ENCODE data around the gene NLRX1. TPM values are rescaled to one million over a fixed set of nuclear protein-coding genes. Genes with fewer than 3 reads are reported as not detected.

Gene NLRX1, protein sequence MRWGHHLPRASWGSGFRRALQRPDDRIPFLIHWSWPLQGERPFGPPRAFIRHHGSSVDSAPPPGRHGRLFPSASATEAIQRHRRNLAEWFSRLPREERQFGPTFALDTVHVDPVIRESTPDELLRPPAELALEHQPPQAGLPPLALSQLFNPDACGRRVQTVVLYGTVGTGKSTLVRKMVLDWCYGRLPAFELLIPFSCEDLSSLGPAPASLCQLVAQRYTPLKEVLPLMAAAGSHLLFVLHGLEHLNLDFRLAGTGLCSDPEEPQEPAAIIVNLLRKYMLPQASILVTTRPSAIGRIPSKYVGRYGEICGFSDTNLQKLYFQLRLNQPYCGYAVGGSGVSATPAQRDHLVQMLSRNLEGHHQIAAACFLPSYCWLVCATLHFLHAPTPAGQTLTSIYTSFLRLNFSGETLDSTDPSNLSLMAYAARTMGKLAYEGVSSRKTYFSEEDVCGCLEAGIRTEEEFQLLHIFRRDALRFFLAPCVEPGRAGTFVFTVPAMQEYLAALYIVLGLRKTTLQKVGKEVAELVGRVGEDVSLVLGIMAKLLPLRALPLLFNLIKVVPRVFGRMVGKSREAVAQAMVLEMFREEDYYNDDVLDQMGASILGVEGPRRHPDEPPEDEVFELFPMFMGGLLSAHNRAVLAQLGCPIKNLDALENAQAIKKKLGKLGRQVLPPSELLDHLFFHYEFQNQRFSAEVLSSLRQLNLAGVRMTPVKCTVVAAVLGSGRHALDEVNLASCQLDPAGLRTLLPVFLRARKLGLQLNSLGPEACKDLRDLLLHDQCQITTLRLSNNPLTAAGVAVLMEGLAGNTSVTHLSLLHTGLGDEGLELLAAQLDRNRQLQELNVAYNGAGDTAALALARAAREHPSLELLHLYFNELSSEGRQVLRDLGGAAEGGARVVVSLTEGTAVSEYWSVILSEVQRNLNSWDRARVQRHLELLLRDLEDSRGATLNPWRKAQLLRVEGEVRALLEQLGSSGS
- total RNA-seq, result 17.7 and 20.2 TPM in 2 replicates

DNA sequence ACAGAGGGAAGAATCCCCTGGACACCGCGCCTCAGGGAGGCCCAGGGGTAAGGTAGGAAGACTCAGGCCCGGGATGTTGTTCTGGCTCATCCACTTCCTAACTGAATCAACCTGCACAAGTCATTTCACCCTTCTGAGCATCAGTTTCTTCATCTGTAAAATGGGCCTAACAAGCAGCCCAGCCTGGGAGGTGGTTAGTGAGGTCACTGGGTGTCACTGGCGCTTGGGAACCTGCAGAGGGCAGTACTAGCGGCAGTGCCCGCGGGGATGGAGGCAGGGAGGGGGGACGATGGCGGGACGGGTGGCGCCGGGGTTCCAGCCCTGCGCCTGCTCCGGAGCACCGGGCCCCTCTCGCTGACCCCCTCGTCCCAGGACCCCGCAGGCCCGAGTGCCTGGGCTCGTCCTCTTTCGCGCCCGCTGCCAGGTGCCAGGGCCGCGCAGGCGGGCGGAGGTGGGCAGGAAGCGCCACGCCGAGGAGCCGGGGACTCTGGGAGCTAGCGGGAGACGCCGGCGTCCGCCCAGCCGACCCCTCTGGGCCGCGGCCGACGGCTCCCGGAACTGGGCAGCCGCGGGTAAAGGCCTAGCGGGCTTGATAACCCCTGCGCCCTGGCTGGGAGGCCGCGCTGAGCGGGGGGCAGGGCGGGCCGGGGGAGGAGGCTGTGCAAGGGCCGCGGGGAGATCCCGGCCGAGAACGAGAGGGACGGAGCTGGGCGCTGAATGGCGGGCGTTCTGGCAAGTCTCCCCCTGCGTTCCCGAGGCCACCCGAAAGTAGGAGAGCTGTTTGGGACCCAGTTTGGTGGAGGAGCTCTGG, at the start of gene NLRX1:
Gene NLRX1 (plus strand): TSS at position 255 of the 811 bp plus-strand sequence. CDS start 2,679 bp downstream, outside the sequence.

DNA sequence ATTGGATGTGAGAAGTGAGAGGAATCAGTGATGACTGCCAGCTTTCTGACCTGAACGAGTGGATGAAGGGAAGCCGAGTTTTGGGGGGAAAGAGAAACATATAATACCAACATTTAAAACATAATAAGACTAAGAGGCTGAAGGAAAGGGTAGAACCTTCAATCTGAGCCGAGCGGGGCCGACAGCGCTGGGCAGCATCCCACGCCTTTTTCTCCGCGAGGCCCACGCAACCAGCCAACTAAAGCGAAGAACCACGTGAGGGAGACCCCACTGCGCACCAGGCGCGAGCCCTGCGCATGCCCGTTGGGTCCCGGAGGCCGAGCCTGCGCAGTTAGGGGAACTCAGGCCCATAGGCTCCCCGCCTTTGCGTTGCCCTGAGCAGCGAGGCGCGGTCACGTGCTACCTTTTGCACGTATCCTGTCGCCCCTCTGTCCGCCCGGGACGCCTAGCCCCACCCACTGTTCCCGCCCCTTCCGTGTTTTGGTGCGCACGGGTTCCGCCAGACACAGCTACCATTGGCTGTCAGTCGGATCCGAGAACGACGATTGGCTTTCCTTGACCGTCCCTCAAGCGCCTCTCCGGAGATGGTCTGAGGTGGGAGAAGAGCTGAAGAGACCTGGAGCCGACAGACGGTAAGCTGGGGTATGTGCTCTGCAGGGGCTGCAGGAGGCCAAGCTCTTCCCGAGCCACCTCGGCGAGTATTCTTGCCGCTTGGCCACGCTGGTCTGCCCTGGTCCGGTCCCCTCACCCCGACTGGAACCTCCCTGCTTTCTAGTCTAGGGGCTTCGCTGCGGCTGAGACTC, 47.3 kb upstream of the NLRX1 start, which contains the start of gene HINFP:
Gene HINFP (plus strand): TSS at position 573 of the 803 bp plus-strand sequence. CDS start 5,365 bp downstream, outside the sequence.

DNA sequence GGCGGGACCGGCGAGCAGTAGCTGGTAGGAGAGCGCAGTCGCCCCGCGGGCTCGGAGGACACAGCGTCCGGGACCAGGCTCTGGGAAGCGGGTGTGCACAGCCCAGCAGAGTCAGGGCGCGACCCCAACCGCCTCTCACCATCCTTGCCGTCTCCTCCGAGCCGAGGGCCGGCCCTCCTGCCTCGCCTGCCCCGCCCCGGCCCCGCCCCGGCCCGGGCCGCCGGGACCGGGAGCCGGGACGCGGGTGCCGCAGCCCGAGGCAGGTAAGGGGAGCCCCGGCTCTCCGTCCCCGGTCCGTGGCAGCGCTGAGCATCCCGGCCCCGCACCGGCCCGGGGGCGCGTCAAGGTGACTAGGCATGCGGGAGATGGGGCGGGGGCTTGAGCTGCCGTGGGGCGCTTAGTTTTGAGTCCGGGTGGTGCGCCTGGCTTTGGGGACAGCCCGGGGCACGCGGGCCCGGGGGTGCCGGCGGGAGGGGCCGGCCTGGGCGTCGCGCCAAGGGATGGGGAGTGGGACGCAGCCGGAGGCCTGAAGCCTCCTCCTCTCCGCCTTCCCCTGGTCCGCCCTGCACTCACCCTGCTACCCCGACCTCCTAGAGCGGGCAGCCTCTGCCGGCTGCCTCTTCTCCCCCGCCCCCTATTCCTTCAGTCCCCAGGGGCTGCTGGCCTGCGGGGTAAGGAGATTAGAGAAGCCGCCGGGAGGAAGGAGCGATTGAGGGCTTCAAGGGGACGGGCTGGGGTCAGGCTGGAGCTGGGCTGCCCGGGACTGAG, 19.3 kb upstream of the NLRX1 start, which contains the start of gene ABCG4:
Gene ABCG4 (plus strand): TSS at position 35 of the 768 bp plus-strand sequence. CDS start 914 bp downstream, outside the sequence.

DNA sequence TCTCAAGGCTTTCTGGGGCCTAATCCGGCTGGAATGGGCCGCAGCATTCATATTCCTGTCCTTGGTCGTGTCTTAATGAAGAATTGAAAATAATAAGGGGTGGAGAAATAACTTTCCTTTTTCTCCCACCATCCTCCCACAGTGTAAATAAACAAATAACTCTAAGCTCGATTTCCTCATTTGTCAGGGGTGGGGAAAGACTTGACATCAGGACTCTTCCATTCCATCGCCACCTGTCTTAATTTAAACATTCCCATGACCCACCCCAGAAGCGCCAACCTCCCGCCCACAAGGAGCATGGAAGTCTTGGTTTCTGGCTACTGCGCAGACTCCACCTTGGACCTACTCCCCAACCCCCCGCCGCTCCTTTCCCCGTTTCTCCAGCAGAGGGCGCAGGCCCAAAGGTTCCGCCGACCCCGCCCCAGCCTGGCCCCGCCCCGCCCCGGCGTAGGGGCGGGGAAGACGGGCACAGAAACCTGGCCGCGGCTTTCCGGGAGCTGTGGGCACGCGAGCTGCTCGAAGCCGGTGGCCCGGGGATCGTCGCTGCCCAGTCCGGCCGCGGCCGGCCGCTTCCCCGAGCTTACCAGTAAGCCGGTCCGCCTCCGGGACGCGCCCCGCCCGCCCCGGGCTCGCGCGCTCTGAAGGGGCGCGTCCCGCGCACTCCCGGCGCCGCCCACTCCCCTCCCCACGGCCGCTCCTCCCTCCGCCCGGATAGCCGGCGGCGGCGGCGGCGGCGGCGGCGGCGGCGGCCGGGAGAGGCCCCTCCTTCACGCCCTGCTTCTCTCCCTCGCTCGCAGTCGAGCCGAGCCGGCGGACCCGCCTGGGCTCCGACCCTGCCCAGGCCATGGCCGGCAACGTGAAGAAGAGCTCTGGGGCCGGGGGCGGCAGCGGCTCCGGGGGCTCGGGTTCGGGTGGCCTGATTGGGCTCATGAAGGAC, 37.3 kb downstream of the NLRX1 start, which contains the start of gene CBL:
Gene CBL (plus strand): TSS at position 766 of the 937 bp plus-strand sequence. CDS start 79 bp downstream, at position 845.

Other genes with a start within 250 kb of the NLRX1 start
- 41.5 and 57.4 TPM in 2 replicates for gene BCL9L, start 242.8 kb upstream of the NLRX1 start, total RNA-seq
- not detected in 2 replicates for gene UPK2, start 212.4 kb upstream of the NLRX1 start, total RNA-seq
- gene FOXR1, start 197.0 kb upstream of the NLRX1 start, total RNA-seq, result not detected in 2 replicates
- 5.7 and 16.8 TPM in 2 replicates for gene CENATAC, start 170.6 kb upstream of the NLRX1 start, total RNA-seq
- 2,131 and 3,333 TPM in 2 replicates for gene RPS25, start 150.4 kb upstream of the NLRX1 start, total RNA-seq
- 76.9 and 85.3 TPM in 2 replicates for gene TRAPPC4, start 150.0 kb upstream of the NLRX1 start, total RNA-seq
- gene SLC37A4, start 137.8 kb upstream of the NLRX1 start, total RNA-seq, result 12.2 and 12.8 TPM in 2 replicates
- 79.2 and 89.9 TPM in 2 replicates for gene HYOU1, start 111.5 kb upstream of the NLRX1 start, total RNA-seq
- 25.2 and 25.4 TPM in 2 replicates for gene VPS11, start 100.9 kb upstream of the NLRX1 start, total RNA-seq
- 9.6 and 13.2 TPM in 2 replicates for gene HMBS, start 83.8 kb upstream of the NLRX1 start, total RNA-seq
- 20.3 and 30.8 TPM in 2 replicates for gene DPAGT1, start 66.9 kb upstream of the NLRX1 start, total RNA-seq
- gene C2CD2L, start 61.4 kb upstream of the NLRX1 start, total RNA-seq, result 3.9 and 4.6 TPM in 2 replicates
- gene HINFP, start 47.1 kb upstream of the NLRX1 start, total RNA-seq, result 8.8 and 9.4 TPM in 2 replicates
- gene ABCG4, start 19.7 kb upstream of the NLRX1 start, total RNA-seq, result 0.10 and 0.31 TPM in 2 replicates
- not detected in 2 replicates for gene NHERF4, start 16.8 kb downstream of the NLRX1 start, total RNA-seq
- gene CBL, start 37.6 kb downstream of the NLRX1 start, total RNA-seq, result 6.3 and 7.1 TPM in 2 replicates
- 153 and 177 TPM in 2 replicates for gene MCAM, start 148.4 kb downstream of the NLRX1 start, total RNA-seq
- gene RNF26, start 165.8 kb downstream of the NLRX1 start, total RNA-seq, result 16.1 and 16.2 TPM in 2 replicates
- 28.5 and 36.9 TPM in 2 replicates for gene C1QTNF5, start 172.2 kb downstream of the NLRX1 start, total RNA-seq
- gene MFRP, start 178.0 kb downstream of the NLRX1 start, total RNA-seq, result 0.12 TPM in 1 of 2 replicates, not detected in the other
- gene USP2, start 213.0 kb downstream of the NLRX1 start, total RNA-seq, result 0.15 TPM in 1 of 2 replicates, not detected in the other

Measured in cardiac ventricle fibroblast (primary cell).